Neutrophil (primary cell): Measurements from ENCODE around the gene GRIK3.

Experiments
- H3K27ac ChIP-seq: fragments of 200-600 bp; sonication (generic); 2 replicates; pipeline ENCODE4 v1.5.1; 2016; ENCODE audit warnings: mild to moderate bottlenecking, moderate library complexity
- H3K27me3 ChIP-seq: fragments of 200-600 bp; sonication (generic); 2 replicates; pipeline ENCODE4 v1.6.0; 2016; ENCODE audit warnings: mild to moderate bottlenecking
- H3K36me3 ChIP-seq: fragments of 200-600 bp; sonication (generic); 2 replicates; pipeline ENCODE4 v1.5.1; 2017
- H3K4me1 ChIP-seq, 2 experiments: fragments of 200-600 bp in 1 of 2; sonication (generic) in 1 of 2; 1 replicate in 1 of 2; 2 replicates in 1 of 2; pipeline versions ENCODE4 v1.5.1 to v1.6.1; 2013 to 2016; ENCODE audit warnings: low read depth in 1 of 2, low read length in 1 of 2, mild to moderate bottlenecking in 1 of 2, moderate library complexity in 1 of 2; ENCODE audit not compliant: control insufficient read depth in 1 of 2, insufficient read depth in 1 of 2
- H3K4me3 ChIP-seq, 2 experiments: fragments of 200-600 bp in 1 of 2; sonication (generic) in 1 of 2; 1 replicate in 1 of 2; 2 replicates in 1 of 2; pipeline ENCODE4 v1.5.1; 2013 to 2016; ENCODE audit warnings: low read depth in 1 of 2, low read length in 1 of 2, mild to moderate bottlenecking in 1 of 2, moderate library complexity in 1 of 2
- H3K9me3 ChIP-seq: fragments of 200-600 bp; sonication (generic); 2 replicates; pipeline ENCODE4 v1.5.1; 2016
- CTCF ChIP-seq: fragments of 200-600 bp; sonication (generic); IDR thresholded peaks from 2 replicates; pipeline ENCODE4 v1.5.1; 2016; ENCODE audit warnings: antibody characterized with exemption

The GRIK3 gene

GRCh38 chr1:36992139-36992943 is 42.0 kb downstream of the GRIK3 start:
- Histone ChIP-seq H3K4me3 (no peak overlapping the region), H3K9me3 (no peaks in the 10 kb centered on the region), H3K27me3 (no peaks in the 10 kb centered on the region), H3K36me3 (no peaks in the 10 kb centered on the region), H3K4me1 (no peaks in the 10 kb centered on the region), H3K27ac (no peak overlapping the region)
- no peak for TF ChIP-seq CTCF

- no peak overlapping the region for H3K4me3 ChIP-seq
- no peaks in the 10 kb centered on the region for H3K27me3 ChIP-seq
- no peaks in the 10 kb centered on the region for H3K9me3 ChIP-seq
- H3K27ac ChIP-seq: no peak overlapping the region
- TF ChIP-seq CTCF: no peak
- H3K36me3 ChIP-seq: no peaks in the 10 kb centered on the region
- H3K4me1 ChIP-seq: no peaks in the 10 kb centered on the region
These were observed 42.8 kb downstream of the GRIK3 start for GRCh38 chr1:36991551-36991950.

- Histone ChIP-seq H3K4me3 (no peak overlapping the region), H3K27ac (no peak overlapping the region), H3K4me1 (no peaks in the 10 kb centered on the region), H3K9me3 (no peaks in the 10 kb centered on the region), H3K36me3 (no peaks in the 10 kb centered on the region), H3K27me3 (no peaks in the 10 kb centered on the region)
- TF ChIP-seq CTCF: no peak
These were observed 43.4 kb downstream of the GRIK3 start for GRCh38 chr1:36990928-36991327.

GRCh38 chr1:36989241-36989640 is 45.1 kb downstream of the GRIK3 start:
- Histone ChIP-seq H3K4me3 (no peak overlapping the region), H3K4me1 (no peaks in the 10 kb centered on the region), H3K27ac (no peak overlapping the region), H3K36me3 (no peaks in the 10 kb centered on the region), H3K9me3 (no peaks in the 10 kb centered on the region), H3K27me3 (peaks cover 7% of the 10 kb centered on the region)
- TF ChIP-seq CTCF: no peak

GRCh38 chr1:36988741-36989193 is 45.5 kb downstream of the GRIK3 start:
- no peak for TF ChIP-seq CTCF
- no peak overlapping the region for H3K4me3 ChIP-seq
- no peaks in the 10 kb centered on the region for H3K9me3 ChIP-seq
- H3K4me1 ChIP-seq: no peaks in the 10 kb centered on the region
- H3K27me3 ChIP-seq: peaks cover 8% of the 10 kb centered on the region
- no peak overlapping the region for H3K27ac ChIP-seq
- no peaks in the 10 kb centered on the region for H3K36me3 ChIP-seq
